GM18519 (cell line): ENCODE measurements around the gene CPT1C.

ENCODE experiments used
- ATAC-seq: cut with Tn5 transposase; IDR thresholded peaks from one replicate; pipeline ENCODE4 v1.9.1; 2021; ENCODE audit warnings: mild to moderate bottlenecking, moderate library complexity; ENCODE audit not compliant: unreplicated experiment, low FRiP score

CPT1C gene

GRCh38 chr19:49680421-49681351 lies 10.2 kb upstream of the CPT1C start:
- no peak for ATAC-seq

- ATAC-seq: no peak
Measured at GRCh38 chr19:49681830-49682229, 9.1 kb upstream of the CPT1C start.

GRCh38 chr19:49682274-49682673 lies 8.6 kb upstream of the CPT1C start:
- ATAC-seq: no peak

- no peak for ATAC-seq
Measured at GRCh38 chr19:49683814-49684250, 7.1 kb upstream of the CPT1C start.

- no peak for ATAC-seq
Measured at GRCh38 chr19:49684251-49684982, 6.5 kb upstream of the CPT1C start.

GRCh38 chr19:49684983-49685553 lies 5.8 kb upstream of the CPT1C start:
- ATAC-seq: no peak

GRCh38 chr19:49685845-49686332 lies 5.0 kb upstream of the CPT1C start:
- no peak for ATAC-seq

DNA sequence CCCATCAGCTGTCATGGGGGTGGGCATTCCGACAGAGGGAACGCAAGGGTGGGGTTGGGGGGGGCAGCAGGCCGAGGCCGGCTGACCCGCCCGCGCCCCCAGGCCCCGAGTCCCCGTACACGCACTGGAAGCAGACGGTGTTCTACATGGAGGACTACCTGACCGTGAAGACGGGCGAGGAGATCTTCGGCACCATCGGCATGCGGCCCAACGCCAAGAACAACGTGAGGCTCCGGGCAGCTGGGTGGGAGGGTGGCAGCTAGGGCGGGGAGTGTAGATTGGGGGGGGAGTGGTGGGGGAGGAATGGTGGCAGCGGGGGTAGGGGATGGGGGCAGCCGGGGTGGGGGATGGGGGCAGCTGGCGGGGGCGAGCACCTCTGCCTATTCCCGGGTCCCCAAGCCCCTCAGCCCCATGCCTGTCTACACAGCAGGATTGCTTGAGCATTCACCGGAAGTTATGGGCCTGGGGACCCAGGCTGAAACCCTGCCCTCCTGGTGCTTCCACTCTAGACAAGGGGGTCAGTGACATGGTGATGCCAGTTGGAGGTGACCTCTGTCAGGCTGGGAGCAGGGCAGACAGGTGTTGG lies 4.3 kb upstream of the CPT1C start:
- ATAC-seq: no peak

- ATAC-seq: no peak
Measured at GRCh38 chr19:49687150-49687549, 3.8 kb upstream of the CPT1C start.

DNA sequence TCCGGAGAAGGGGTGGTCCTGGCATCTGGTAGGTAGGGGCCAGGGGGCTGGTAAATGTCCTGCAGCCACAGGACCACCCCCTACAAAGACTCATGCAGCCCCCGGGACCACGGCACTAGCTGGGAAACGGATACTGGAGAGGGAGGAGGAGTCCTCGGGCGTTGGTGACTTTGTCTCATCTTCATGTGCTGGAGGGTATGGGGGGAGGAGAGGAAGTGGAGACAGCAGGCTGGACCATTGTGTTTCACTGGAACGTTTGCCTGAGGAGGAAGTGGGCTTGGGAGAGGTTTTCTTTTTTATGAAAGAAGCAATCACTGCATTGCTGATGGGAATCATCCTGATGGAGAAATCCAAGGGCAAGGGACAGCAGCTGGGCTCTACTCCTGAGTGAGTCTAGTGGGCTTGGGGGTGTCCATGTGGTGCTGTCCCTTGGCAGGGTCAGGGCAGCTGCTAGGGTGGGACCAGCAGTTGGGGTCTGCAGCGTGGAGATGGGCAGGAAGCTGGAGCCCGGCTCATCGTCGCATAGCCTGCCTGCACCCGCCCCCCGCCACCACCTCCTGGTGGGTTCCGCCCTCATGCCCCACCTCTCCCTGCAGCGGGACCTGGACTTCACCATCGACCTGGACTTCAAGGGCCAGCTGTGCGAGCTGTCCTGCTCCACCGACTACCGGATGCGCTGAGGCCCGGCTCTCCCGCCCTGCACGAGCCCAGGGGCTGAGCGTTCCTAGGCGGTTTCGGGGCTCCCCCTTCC lies 3.2 kb upstream of the CPT1C start:
- ATAC-seq: no peak

DNA sequence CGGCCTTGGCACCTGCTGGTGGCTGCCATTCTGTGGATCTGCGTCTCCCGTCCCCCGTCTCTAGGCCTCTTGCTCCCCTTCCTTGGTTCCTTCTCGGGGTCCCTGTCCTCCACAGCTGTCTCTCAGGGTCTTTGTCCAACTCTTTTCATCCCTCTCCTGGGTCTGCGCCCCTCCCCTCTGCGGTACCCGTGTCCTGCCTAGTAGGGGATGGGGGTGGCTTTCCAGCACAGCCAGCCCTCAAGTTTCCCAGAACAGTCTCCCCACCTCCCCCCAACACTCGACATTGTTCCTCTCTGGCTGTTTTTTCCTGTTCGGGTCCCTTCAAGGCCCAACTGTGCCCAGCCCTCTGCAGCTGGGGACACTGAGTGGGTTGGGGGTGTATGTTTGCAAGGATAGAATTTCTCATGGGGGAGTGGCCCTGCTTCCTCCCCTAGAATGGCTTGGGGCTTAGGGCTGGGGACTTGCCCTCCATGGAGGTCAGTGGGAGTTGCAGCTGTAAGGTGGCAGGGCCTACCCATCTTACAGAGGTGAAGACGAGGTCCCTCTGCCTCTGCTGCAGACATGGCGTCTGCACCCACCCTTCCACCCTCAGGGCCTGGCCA lies 2.3 kb upstream of the CPT1C start:
- no peak for ATAC-seq

GRCh38 chr19:49689133-49690078 lies 1.5 kb upstream of the CPT1C start, which contains the start of gene ADM5:
TSS of gene ADM5 (plus strand) at chr19:49689594. CDS start at chr19:49689838, 244 bp downstream.
- no peak for ATAC-seq

- no peak for ATAC-seq
Measured at GRCh38 chr19:49690079-49690655, 749 bp upstream of the CPT1C start.

- no peak for ATAC-seq
Measured at GRCh38 chr19:49691243-49692146, 579 bp downstream of the CPT1C start.

DNA sequence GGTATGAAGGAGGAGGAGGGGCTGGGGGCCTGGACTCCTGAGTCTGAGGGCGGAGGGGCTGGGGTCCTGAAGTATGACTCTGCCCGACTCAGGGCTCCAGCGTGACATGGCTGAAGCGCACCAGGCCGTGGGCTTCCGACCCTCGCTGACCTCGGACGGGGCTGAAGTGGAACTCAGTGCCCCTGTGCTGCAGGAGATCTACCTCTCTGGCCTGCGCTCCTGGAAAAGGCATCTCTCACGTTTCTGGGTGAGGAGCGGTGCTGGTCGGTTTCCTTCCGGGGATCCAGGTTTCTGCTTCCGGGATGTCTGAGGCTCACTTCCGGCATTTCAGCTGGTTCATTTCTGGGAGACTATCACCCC lies 1.2 kb downstream of the CPT1C start:
- no peak for ATAC-seq

DNA sequence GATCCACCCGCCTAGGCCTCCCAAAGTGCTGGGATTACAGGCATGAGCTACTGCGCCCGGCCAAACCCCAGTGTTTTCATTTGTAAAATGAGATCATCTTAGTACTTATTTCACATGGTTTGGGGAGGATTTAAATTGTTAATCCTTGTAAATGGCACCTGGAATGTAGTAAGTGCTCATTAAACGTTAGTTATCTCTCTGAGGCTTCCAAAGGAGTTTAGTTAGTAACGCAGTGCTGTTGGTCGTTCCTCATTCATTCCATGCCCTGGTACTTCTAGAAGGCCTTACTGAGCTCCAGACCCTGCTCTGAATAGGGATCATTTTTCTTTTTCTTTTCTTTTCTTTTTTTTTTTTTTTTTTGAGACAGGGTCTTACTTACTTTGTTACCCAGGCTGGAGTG lies 5.2 kb downstream of the CPT1C start:
- ATAC-seq: no peak

DNA sequence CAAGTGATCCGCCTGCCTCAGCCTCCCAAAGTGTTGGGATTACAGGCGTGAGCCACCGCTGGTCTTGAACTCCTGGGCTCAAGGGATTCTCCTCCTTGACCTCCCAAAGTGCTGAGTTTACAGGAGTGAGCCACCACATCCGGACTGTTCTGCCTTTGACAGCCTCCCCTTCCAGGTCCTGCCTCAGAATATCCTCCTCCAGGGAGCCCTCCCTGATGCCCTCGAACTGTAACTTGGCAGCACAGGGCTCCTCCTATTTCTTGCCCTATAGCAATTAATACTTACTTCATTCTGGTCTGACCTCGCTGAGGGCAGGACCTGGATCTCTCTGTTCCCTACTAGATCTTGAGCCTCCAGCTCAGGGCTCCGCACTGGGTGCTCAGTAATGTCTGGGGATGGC lies 5.9 kb downstream of the CPT1C start:
- no peak for ATAC-seq
